Natural killer cell (primary cell): ENCODE data around the gene CFAP107. TPM values are rescaled to one million over a fixed set of nuclear protein-coding genes. Genes with fewer than 3 reads are reported as not detected.
"Not testable (repeated sequence)": the region's sequence is repeated elsewhere in the genome, so short reads cannot be mapped to it uniquely, and the experiment has no call there.

Source experiments
- ATAC-seq, 3 donors: fragments of 150-1000 bp in 2 of 3; fragments of 200-7000 bp in 1 of 3; cut with Tn5 transposase; 1 replicate in 1 of 3; 2 replicates in 2 of 3; pipeline ENCODE4 v1.10.0; 2021; ENCODE audit warnings: mild to moderate bottlenecking in 2 of 3, moderate library complexity in 2 of 3
- DNase-seq, 2 donors: peaks; one replicate each; pipeline versions ENCODE4 v3.0.0 to v3.0.0-alpha.2; 2013 to 2021; ENCODE audit warnings: mixed read lengths in 1 of 2
- H3K27ac ChIP-seq: one replicate; pipeline ENCODE4 v1.5.1; 2013; ENCODE audit warnings: mild to moderate bottlenecking, low read length
- H3K27me3 ChIP-seq: one replicate; pipeline ENCODE4 v1.6.1; 2013; ENCODE audit warnings: low read length; ENCODE audit not compliant: control insufficient read depth, insufficient read depth
- H3K36me3 ChIP-seq: one replicate; pipeline ENCODE4 v1.6.1; 2013; ENCODE audit warnings: low read length; ENCODE audit not compliant: control insufficient read depth, insufficient read depth
- H3K4me1 ChIP-seq: one replicate; pipeline ENCODE4 v1.6.1; 2013; ENCODE audit warnings: low read length; ENCODE audit not compliant: control insufficient read depth, insufficient read depth
- H3K4me3 ChIP-seq: one replicate; pipeline ENCODE4 v1.5.1; 2013; ENCODE audit warnings: low read length
- H3K9me3 ChIP-seq: one replicate; pipeline ENCODE4 v1.6.1; 2013; ENCODE audit warnings: low read length; ENCODE audit not compliant: control insufficient read depth, insufficient read depth
- H3K27ac Mint-ChIP-seq, 2 donors: one replicate each; pipeline ENCODE4 v1.8.0; 2022; ENCODE audit warnings: mild to moderate bottlenecking in 2 of 2, mixed read lengths in 2 of 2, moderate library complexity in 1 of 2
- H3K27me3 Mint-ChIP-seq, 2 donors: one replicate each; pipeline ENCODE4 v1.8.0; 2022; ENCODE audit warnings: low read depth in 2 of 2, mixed read lengths in 2 of 2
- H3K36me3 Mint-ChIP-seq: one replicate; pipeline ENCODE4 v1.8.0; 2022; ENCODE audit warnings: mixed read lengths
- H3K4me1 Mint-ChIP-seq, 2 donors: one replicate each; pipeline ENCODE4 v1.8.0; 2022; ENCODE audit warnings: mixed read lengths in 2 of 2
- H3K4me3 Mint-ChIP-seq: one replicate; pipeline ENCODE4 v1.8.0; 2022; ENCODE audit warnings: mild to moderate bottlenecking, moderate library complexity, mixed read lengths
- H3K9me3 Mint-ChIP-seq, 2 donors: one replicate each; pipeline ENCODE4 v1.8.0; 2022; ENCODE audit warnings: mixed read lengths in 2 of 2
- WGBS: methylation state at CpG from one replicate; pipeline ENCODE4 v1.1.7; 2013; ENCODE audit warnings: missing lambda C conversion rate; ENCODE audit not compliant: insufficient coverage; 5-methylcytosine and 5-hydroxymethylcytosine counted together
- intact Hi-C: fragments of 100-400 bp; cut with micrococcal nuclease; formaldehyde crosslinking; loops from one replicate; pipeline ENCODE4 v1.14.2; 2022
- total RNA-seq, 4 donors: library from RNA; stranded (reverse); fragments of 120-200 nt in 1 of 4; gene quantifications; one replicate each; pipeline versions ENCODE4 v1.2.3 to v1.2.4, GENCODE V29; 2013 to 2022
- TF ChIP-seq, protein P1 (sequence below): fragments of 200-600 bp; IDR thresholded peaks from one replicate; pipeline ENCODE4 v1.8.0; 2022; ENCODE audit warnings: antibody characterized with exemption

CFAP107 gene
- total RNA-seq, 3 donors from 2014 or later (not counting 1 experiment from before 2014, with no cell fraction given), result not detected

GRCh38 chr1:12776801-12777557 is 31.0 kb downstream of the CFAP107 start:
- 86% methylated on average over 15 of the region's 15 CpGs for WGBS
- Mint-ChIP-seq H3K27me3 (peaks cover 10 to 35% of the 10 kb centered on the region in 2 donors), H3K9me3 (no peaks in the 10 kb centered on the region), H3K36me3 (no peaks in the 10 kb centered on the region), H3K27ac (no peak overlapping the region), H3K4me3 (no peak overlapping the region), H3K4me1 (no peaks in the 10 kb centered on the region)
- no peak for ATAC-seq
- H3K27ac ChIP-seq, result no peak overlapping the region
- no peaks in the 10 kb centered on the region for H3K27me3 ChIP-seq
- no peaks in the 10 kb centered on the region for H3K9me3 ChIP-seq
- no peaks in the 10 kb centered on the region for H3K36me3 ChIP-seq
- DNase-seq, result no peak
- H3K4me1 ChIP-seq, result no peaks in the 10 kb centered on the region
- TF ChIP-seq, protein P1, sequence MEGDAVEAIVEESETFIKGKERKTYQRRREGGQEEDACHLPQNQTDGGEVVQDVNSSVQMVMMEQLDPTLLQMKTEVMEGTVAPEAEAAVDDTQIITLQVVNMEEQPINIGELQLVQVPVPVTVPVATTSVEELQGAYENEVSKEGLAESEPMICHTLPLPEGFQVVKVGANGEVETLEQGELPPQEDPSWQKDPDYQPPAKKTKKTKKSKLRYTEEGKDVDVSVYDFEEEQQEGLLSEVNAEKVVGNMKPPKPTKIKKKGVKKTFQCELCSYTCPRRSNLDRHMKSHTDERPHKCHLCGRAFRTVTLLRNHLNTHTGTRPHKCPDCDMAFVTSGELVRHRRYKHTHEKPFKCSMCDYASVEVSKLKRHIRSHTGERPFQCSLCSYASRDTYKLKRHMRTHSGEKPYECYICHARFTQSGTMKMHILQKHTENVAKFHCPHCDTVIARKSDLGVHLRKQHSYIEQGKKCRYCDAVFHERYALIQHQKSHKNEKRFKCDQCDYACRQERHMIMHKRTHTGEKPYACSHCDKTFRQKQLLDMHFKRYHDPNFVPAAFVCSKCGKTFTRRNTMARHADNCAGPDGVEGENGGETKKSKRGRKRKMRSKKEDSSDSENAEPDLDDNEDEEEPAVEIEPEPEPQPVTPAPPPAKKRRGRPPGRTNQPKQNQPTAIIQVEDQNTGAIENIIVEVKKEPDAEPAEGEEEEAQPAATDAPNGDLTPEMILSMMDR, result no peak
- intact Hi-C loops, result no loop called here
- no peak overlapping the region for H3K4me3 ChIP-seq

DNA sequence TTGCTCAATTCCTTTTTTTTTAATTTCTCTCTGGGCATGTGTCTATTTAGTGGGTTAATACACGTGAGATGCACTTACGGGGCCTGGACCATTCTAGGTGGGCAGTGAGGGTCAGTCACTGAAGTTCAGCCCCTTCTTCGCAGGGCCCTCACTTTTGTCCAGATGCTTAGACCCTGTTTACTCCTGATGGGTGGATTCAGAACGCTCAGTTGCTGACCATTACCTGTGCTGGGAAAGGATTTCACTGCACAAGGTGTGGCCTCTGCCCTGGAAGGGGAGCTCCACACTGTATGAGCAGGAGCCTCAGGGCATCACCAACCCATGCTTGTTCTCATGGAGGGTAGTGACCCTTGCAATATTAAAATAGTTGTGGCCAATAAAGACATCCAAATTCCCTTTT is 32.1 kb downstream of the CFAP107 start:
- H3K9me3 Mint-ChIP-seq, result no peaks in the 10 kb centered on the region
- no peaks in the 10 kb centered on the region for H3K4me1 ChIP-seq
- intact Hi-C loops, result no loop called here
- H3K36me3 Mint-ChIP-seq, result no peaks in the 10 kb centered on the region
- H3K27me3 ChIP-seq, result no peaks in the 10 kb centered on the region
- TF ChIP-seq, protein P1, result no peak
- H3K4me3 Mint-ChIP-seq, result no peak overlapping the region
- H3K27me3 Mint-ChIP-seq, result peaks cover 6 to 27% of the 10 kb centered on the region in 2 donors
- WGBS, result 87% methylated on average over 4 of the region's 4 CpGs
- no peak for ATAC-seq
- no peaks in the 10 kb centered on the region for H3K9me3 ChIP-seq
- no peak overlapping the region for H3K27ac Mint-ChIP-seq
- H3K36me3 ChIP-seq, result no peaks in the 10 kb centered on the region
- H3K4me1 Mint-ChIP-seq, result no peaks in the 10 kb centered on the region
- DNase-seq, result no peak
- H3K4me3 ChIP-seq, result no peak overlapping the region
- H3K27ac ChIP-seq, result no peak overlapping the region

DNA sequence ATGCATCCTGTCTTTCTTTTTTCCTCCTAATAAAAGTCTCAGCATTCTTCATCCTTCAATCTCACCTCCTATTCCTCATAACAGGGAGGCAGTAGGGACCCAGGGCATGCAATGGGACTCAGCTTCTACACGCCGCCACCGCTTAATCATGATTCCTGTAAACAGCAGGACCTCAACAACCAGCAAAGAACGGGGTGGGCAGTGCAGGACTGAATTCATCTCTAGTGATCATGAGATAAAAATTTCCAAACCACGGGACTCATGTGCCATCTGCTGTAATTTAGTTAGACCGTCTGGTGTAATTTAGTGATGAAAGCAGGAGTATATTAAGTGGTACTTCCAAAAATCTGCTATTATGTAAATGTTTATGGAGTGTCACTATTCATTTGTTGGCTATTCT is 32.9 kb downstream of the CFAP107 start:
- Histone ChIP-seq H3K4me1 (no peaks in the 10 kb centered on the region), H3K27ac (no peak overlapping the region), H3K4me3 (no peak overlapping the region), H3K9me3 (no peaks in the 10 kb centered on the region), H3K36me3 (no peaks in the 10 kb centered on the region), H3K27me3 (no peaks in the 10 kb centered on the region)
- Mint-ChIP-seq H3K9me3 (no peaks in the 10 kb centered on the region), H3K36me3 (no peaks in the 10 kb centered on the region), H3K4me1 (no peaks in the 10 kb centered on the region), H3K4me3 (no peak overlapping the region), H3K27ac (no peak overlapping the region), H3K27me3 (peaks cover 6 to 25% of the 10 kb centered on the region in 2 donors)
- intact Hi-C loops, result no loop called here
- ATAC-seq (no peak), DNase-seq (no peak)
- 96% methylated on average over 6 of the region's 6 CpGs for WGBS
- TF ChIP-seq, protein P1, result no peak

GRCh38 chr1:12781488-12781887 is 35.5 kb downstream of the CFAP107 start:
- H3K4me3 Mint-ChIP-seq, H3K27me3 ChIP-seq, H3K27ac ChIP-seq, DNase-seq, H3K4me1 Mint-ChIP-seq, ATAC-seq, H3K9me3 Mint-ChIP-seq, H3K4me1 ChIP-seq, intact Hi-C loops, H3K36me3 ChIP-seq, H3K36me3 Mint-ChIP-seq, H3K27ac Mint-ChIP-seq, H3K4me3 ChIP-seq: not testable (repeated sequence)
- peaks cover 16% of the 10 kb centered on the region for H3K9me3 ChIP-seq
- H3K27me3 Mint-ChIP-seq, result peaks cover 6 to 18% of the 10 kb centered on the region in 2 donors
- WGBS, result no CpG with 5 or more reads among the region's 5 CpGs

- not testable (repeated sequence) for H3K4me1 Mint-ChIP-seq, H3K27ac Mint-ChIP-seq
These were observed 37.8 kb downstream of the CFAP107 start for GRCh38 chr1:12783783-12784182.

GRCh38 chr1:12784729-12785128 is 38.7 kb downstream of the CFAP107 start:
- H3K4me3 ChIP-seq, H3K27me3 Mint-ChIP-seq, H3K27me3 ChIP-seq, H3K27ac ChIP-seq, H3K27ac Mint-ChIP-seq, ATAC-seq, H3K9me3 Mint-ChIP-seq, DNase-seq, H3K36me3 Mint-ChIP-seq, H3K4me1 Mint-ChIP-seq, intact Hi-C loops, H3K4me1 ChIP-seq, H3K36me3 ChIP-seq, H3K4me3 Mint-ChIP-seq: not testable (repeated sequence)
- peaks cover 16% of the 10 kb centered on the region for H3K9me3 ChIP-seq
- 91% methylated on average over 7 of the region's 8 CpGs for WGBS

More at GRCh38 chr1:12783783-12784182, 37.8 kb downstream of the CFAP107 start:
- H3K4me3 Mint-ChIP-seq, H3K27ac ChIP-seq, H3K36me3 Mint-ChIP-seq, H3K4me1 ChIP-seq, ATAC-seq, H3K9me3 Mint-ChIP-seq, DNase-seq, H3K36me3 ChIP-seq, intact Hi-C loops, H3K27me3 ChIP-seq, H3K4me3 ChIP-seq: not testable (repeated sequence)
- 51% methylated on average over 6 of the region's 7 CpGs for WGBS
- H3K9me3 ChIP-seq, result peaks cover 16% of the 10 kb centered on the region
- H3K27me3 Mint-ChIP-seq, result peaks cover 2 to 10% of the 10 kb centered on the region in 2 donors
